HG02885 (cell line): ENCODE results near the gene MET.

ENCODE experiments used
- ATAC-seq: cut with Tn5 transposase; IDR thresholded peaks from one replicate; pipeline ENCODE4 v1.9.1; 2021; ENCODE audit warnings: mild to moderate bottlenecking; ENCODE audit not compliant: unreplicated experiment, poor library complexity

MET gene

DNA sequence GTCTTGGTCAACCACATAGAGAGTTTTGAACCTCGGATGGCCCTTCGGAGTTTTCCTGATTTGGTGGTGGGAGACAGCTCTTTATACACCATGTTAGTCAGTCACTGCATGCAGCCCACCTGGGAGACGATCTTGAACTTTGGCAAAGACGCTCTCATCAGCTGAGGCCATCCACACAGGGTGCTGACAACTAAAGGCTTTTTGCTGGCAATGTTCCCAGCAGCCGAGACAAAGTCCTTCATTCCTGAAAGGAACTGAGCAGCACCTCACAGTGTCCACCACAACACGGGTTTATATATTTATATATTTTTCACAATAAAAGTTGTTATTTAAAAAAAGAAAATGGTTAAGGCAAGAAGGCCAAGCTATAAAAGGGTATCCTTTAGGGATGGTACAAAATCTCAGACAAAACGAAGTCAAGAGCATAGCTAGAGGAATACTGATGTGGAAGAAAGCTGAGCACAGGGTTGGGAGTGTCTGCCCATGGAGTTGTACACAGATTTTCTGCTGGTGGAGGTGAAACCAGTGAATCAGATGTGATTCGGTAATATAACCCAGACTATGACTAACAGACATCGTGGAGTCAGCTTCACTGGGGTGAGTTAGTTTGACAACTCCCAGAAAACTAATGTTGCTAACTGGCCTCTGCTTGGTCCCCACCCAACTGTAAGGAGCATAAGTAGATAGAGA is 163.0 kb downstream of the MET start:
- no peak for ATAC-seq

DNA sequence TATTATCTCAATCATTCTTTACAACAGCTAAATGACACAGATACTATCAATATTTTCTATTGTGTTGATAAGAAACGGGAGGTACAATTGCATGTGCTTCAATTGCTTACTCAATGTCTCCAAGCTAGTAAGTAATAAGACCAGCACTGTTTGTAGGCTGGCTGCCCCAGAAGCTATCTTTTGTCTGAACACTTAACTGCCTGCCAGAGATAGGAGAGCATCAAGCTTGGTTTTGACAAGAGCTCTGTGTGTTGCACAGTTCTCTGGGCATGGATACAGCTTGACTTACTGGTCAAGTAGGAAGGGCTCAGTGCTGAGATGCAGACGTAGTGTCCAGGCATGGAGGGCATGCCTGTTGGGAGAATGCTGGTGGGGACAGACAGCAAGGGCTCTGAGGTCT is 164.1 kb downstream of the MET start:
- no peak for ATAC-seq

DNA sequence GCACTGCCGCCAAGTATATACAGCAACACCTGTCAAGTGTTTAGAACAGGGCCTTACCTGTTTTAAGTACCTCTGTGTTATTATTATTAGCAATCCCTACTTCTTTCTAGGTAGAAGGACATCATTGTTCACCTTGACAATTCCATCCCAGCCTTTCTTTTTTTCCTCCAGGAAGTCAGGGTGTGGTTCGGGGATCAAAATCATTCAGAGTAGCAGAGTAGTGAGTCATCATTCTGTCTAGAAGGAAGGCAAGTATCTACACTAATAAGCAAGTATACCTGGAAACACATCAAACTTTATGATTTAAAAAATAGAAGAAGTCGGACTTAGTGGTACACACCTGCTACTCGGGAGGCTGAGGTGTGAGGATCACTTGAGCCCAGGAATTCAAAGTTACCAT is 164.9 kb downstream of the MET start:
- no peak for ATAC-seq

- ATAC-seq: no peak
Observed at GRCh38 chr7:116837586-116837985, 165.6 kb downstream of the MET start.

GRCh38 chr7:116840256-116840655 is 168.3 kb downstream of the MET start:
- ATAC-seq: no peak

GRCh38 chr7:116842371-116842770 is 170.4 kb downstream of the MET start:
- no peak for ATAC-seq

GRCh38 chr7:116843378-116843777 is 171.4 kb downstream of the MET start:
- ATAC-seq: no peak
